ENCODE results near the gene ELOVL1.

- no peak for TF ChIP-seq CTCF (conservative IDR thresholded peaks at IDR 0.05; ENCODE audit: low read depth, low read length)
- no peak for TF ChIP-seq EZH2 (IDR thresholded peaks at IDR 0.05; ENCODE audit: borderline replicate concordance, low read depth, low read length, poor library complexity, severe bottlenecking)
These were observed 52.3 kb downstream of the ELOVL1 start for GRCh38 chr1:43315481-43315880.

Measured in A673 (cell line).